Fibroblast of peridontal ligament (primary cell): ENCODE measurements around the gene ZNF827.

Experiments used
- DNase-seq: peaks from one replicate; pipeline ENCODE4 v3.0.0-alpha.2; 2010; ENCODE audit errors: extremely low read depth

ZNF827 gene

DNA sequence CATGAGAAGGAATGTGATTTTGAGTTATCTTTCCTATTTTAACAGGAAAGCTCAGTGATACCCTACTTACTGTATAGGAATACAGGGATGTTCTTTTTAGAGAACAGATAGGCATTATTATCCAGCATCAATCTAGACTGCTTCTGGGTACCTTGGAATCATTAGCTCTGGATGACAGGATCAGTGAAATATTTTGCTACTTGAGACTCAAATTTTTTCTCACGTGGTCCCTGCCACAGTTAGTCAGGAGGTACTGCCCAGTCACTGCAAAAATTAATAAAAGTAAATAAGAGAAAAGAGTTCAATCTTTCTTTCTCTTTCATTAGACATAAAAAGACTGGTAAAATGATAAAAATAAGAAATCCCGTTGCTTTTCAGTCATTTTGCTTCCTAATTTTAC, 5.5 kb downstream of the ZNF827 start:
- DNase-seq = peak; percentile 43

DNA sequence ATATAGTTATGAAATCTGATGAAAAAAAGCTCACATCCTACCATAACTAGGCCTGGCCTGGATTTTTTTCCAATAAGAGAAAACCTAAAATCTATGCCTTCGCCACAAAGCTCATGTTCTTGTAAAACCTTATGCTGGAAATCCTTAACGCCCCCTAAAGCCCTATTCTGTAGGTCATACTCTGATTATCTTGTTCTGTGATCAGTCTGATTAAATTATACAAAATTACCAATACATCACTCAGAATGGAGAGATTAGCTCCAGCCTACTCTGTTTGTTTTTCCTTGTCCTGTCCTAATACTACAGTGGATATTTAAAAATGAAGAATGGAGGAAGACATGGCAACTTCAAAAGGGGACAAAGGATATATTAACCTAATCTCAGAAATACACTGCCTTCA, 7.2 kb downstream of the ZNF827 start:
- no peak for DNase-seq

DNA sequence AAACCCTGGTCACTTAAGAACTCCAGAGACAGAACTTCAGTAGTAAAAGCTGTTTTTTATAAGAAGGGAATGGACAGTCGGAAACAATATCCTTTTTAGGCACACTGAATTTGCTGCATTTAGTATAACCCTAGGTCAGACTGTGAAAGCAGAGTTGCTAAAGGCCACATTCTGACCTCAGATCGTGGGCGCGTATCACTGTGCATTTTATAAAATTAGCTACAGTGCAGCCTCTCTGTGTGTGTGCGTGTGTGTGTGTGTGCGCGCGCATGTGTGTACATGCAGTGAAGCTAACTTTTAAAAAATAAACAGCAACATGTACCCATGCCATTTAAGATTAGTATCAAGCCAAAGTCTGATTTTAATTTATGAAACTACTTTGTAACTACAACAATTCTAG, 8.0 kb downstream of the ZNF827 start:
- peak; percentile 42 for DNase-seq

DNA sequence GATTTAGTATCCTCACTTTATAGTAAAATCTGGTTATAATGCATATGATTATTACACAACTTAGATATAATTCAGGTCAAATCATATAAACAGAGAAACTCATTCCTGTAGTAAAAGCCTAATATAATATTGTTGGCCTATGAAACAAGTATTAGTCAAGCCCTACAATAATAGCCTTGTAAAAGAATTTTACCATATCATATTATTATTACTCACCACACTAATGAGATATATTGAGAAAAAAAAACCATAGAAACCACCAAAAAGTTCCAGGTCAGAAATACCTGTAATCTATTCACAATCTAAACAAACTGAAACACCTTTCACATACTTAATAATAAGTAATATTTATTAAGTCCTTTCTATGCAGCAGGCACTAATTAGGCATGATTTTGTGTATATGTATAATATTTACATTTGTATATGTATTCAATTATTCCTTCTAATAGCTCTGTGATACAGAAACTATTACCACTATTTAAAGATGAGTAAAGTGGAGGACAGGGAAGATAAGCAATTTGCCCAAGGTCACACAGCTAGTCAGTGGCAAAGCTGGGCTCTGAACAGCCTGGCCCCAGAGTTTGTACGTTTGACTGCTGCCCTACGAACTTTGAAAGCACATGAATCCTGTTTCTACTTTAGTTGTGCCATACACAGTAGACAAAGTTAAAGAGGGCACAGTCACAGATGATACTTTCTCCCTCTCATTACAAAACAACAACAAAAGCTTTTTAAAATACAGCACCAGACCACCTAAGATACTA, 9.0 kb downstream of the ZNF827 start:
- no peak for DNase-seq

- no peak for DNase-seq
Observed at GRCh38 chr4:145928748-145929147, 9.9 kb downstream of the ZNF827 start.

DNA sequence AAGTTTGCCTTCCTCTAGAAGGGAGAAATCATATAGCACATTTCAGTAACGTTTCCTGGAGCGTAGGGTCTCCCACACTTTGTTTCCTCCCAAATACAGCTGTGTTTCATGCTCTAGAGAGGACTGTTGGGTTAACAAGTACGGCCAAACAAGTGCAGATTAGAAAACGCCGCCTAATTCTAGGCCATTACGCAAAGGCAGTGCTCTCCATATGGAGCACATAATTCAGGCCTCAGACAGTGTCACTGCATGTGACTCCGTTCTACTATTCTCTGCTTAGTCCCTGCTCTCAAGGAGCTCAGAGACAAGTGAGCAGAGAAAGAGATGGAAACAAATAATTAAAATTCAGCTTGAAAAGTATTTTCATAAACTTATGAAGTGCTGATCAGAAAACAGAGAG, 11.6 kb downstream of the ZNF827 start:
- no peak for DNase-seq

GRCh38 chr4:145921231-145921630, 17.4 kb downstream of the ZNF827 start:
- DNase-seq = no peak

GRCh38 chr4:145920205-145920604, 18.4 kb downstream of the ZNF827 start:
- DNase-seq = peak; percentile 98

- no peak for DNase-seq
Observed at GRCh38 chr4:145912376-145912775, 26.2 kb downstream of the ZNF827 start.

- no peak for DNase-seq
Observed at GRCh38 chr4:145909773-145910172, 28.9 kb downstream of the ZNF827 start.

DNA sequence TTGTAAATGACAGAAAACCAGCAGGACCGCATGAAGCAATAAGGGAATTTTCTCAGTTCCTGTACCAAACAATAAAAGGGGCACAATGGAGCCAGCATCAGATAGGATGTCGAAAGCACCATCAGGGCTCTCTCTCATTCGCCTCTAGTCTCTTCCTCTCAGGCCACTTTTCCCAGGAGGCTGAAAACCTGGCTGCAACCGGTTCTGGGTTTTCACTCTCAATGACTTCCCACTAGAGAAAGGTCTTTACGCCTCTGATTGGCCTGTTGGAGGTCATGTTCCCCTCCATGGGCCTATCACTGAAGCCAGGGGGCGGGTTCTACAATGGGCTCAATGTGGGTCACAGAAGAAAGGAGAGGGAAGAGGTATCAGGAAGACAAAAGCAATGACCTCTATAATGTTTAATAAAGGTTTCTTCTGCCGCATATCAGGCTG, 29.3 kb downstream of the ZNF827 start:
- no peak for DNase-seq

DNA sequence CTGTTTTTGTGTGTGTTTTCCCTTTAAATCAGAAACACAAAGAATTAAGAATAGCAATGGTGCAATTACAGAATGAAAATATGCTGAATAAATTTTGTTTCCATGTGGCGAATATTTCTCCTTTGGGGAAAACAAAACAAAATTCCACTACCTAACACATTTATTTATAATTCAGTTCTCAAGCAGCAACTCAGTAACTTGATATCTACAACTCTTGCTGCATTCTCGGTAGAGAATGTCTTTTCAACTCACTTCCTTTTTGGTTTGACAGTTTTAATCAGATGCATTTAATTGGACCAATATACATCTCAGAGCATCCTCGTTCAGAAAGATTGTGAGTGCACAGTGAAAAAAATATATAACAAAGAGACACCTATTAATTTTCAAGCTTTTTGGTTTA, 30.8 kb downstream of the ZNF827 start:
- peak; percentile 37 for DNase-seq

DNA sequence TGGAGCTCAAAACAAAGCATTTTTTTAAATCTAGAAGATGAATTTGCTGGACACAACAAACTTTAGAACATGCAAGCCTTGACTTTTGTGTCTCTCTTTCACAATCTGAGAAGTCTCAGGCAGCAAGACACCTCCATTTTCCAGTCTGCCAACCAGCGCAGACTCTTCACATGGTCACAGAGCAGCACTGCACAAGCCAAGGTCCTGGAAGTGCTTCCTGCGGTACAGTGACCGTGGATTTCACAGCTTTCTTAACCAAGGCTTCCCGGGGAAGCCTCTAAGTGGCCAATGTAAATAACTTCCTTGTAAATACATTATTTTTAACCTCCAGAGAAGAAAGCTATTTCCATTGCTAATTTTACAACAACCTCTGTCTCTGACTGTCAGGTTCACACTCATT, 31.2 kb downstream of the ZNF827 start:
- DNase-seq = no peak

DNA sequence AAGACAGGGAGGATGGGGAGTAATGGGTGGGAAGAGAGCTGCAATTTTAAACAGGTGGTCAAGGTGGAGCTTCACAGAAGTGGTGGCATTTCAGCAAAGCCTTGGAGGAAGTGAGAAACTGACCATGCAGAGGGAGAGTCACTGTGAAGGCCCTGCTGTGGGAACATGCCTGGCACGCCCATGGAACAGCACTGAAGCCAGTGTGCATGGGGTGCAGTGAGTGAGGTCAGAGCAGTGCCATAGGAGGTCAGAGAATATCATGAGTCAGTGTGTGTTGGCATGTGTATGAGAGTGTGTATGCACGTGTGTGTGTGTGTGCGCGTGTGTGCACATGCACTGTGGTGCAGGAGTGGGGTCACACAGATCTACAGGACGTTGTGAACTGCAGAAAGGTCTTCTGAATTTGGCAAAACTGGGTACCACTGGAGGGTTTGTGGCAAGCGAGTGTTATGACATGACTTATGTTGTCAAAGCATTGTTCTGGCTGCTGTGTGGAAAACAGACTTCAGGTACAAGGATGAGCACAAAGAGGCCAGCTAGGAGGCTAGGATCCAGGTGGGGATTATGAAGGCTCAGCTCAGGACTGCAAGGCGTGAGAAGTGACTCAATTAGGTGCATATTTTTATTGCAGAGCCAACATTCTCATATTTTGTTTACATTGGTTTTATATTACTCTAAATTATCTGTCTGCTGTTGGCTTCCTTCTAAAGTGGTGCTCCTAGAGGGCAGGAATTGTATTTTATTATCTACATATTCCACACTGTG, 34.0 kb downstream of the ZNF827 start:
- DNase-seq = no peak

DNA sequence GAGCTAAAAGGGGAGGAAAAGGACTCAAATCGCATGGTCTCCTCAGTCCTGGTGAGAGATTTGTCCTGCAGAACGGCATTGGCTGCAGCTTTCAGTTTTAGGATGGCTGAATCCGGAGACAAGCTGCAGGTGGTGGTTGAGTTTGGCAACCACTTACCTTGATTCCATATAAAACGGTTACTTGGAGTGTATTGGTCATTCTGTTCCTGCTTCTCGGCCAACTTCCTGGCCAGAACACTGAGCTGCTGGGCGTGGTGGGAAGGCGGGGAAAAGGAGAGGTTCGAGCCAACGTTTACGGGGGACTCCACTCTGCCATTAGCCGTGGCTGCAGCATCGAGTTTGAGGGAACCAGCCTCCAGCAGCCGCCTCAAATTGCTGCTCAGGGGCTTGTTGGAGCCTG, 36.1 kb downstream of the ZNF827 start:
- DNase-seq = no peak

DNA sequence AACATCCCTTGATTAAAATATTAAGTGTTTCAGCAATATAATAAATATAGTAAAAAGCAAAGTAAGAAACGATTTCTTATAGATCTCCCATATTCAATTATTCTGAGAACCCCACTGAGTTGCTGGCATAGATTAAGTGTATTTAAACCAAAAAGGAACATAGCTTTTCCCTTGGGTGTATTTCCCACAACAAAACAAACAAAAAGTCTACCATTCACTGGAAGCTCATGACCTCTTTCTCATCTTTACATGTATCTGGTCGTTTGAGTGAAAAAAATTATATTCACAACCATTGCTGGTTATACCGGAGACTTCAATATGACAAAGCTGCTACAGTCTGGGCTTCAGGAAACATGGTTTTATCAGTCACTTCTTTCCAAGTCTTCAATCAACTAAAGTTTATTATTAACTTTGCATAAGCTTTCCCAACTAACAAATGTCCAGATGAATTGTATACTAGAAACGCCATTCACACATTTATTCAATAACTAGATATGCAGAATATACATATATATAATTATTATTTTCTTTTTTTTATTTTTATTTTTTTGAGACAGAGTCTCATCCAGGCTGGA, 38.6 kb downstream of the ZNF827 start:
- DNase-seq = no peak

DNA sequence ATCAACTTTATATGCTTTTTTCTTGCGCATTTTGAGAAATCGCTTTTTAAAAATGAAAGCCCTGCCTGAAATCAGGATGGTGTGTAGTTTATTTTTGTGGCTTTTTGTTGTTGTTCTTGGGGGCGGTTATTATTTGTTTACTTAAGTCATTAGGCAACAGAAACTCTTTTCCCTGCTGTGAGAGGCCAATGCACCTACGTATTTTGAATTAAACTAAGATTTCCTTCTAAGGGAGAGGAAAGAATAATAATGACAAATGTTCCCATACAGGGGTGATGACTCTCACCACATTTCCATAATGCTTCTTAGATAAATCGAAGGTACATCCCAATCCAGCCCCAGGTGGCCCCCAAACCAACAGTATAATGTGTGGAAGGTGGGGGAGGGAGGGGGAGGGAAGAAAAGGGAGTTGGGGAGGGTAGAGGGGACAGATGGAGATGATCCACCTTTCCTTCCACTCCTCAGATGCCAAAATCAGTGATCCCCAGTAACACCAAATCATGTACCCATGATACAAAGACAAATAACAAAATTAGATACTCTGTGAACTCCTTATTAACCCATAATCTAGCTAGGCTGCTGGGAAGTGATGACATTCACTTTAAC, 39.6 kb downstream of the ZNF827 start:
- no peak for DNase-seq

- DNase-seq = no peak
Observed at GRCh38 chr4:145898466-145898865, 40.2 kb downstream of the ZNF827 start.

- DNase-seq = no peak
Observed at GRCh38 chr4:145895056-145895455, 43.6 kb downstream of the ZNF827 start.

DNA sequence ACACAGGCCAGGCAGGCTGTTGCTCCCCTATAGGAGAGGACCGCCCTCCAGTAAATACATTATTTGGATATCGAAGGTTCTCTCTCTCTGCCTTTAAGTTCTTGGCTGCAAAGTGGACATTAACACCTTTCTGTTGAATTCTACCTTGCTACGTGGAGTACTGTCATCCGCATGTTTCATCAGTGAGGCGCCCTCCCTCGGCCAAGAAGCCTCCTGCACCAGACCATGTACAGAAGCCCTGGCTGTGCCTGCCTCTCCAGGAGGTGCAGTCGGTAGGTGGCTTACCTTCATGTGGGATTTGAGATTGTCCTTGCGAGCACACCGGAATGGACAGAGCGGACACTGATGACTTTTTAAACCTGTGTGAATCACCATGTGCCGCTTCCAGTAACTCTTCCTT, 46.7 kb downstream of the ZNF827 start:
- no peak for DNase-seq

DNA sequence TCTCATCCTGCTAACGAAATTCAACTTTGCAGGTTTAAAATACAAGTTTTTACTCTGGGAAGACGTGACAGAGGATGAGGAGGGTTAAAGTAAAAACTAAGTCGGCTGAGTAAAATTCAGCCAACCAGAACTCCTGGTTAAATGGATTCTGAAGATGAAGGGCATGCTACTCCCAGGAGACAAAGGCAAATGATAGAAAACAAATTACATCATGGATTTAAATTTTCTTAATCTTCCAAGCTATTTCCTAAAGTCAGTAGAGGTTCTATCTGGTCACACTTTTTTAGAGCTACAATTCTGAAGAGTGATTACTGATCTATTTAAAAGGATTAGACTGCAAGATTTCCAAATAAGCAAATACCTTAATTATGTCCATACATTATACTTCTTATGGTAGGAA, 47.9 kb downstream of the ZNF827 start:
- DNase-seq = no peak

DNA sequence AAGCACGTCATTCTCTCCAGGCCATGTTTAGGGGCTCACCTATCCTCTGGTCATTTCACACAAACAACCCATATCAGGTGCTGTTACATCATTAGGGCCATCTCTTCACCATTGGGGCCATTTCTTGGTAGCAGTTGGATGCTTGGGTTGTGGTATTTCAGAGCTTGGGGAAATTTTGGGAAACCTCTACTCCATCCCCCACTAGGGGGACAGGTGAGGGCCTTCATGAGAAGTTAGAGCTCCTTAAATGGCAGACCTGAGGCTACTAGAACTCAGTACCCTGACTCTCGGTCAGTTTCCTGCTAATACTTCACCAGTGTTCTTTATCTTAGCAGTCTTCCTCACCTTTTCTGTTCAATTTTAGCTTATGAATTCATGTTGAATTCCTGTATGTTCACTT, 50.2 kb downstream of the ZNF827 start:
- no peak for DNase-seq
